KMS-11 (cell line): ENCODE results near the gene MAGI2.

Experiments
- H2AFZ ChIP-seq: fragments of 200-600 bp; sonication (generic); 2 replicates; pipeline ENCODE4 v1.6.1; 2016; ENCODE audit warnings: antibody characterized with exemption, mixed run types, low read depth
- H3K27ac ChIP-seq: fragments of 200-600 bp; sonication (generic); 2 replicates; pipeline ENCODE4 v1.6.1; 2016; ENCODE audit warnings: mild to moderate bottlenecking, mixed run types
- H3K27me3 ChIP-seq: fragments of 200-600 bp; sonication (generic); 2 replicates; pipeline ENCODE4 v1.6.1; 2017; ENCODE audit warnings: mild to moderate bottlenecking, low read depth, mixed run types, moderate library complexity; ENCODE audit not compliant: insufficient read depth
- H3K36me3 ChIP-seq: fragments of 200-600 bp; sonication (generic); 2 replicates; pipeline ENCODE4 v1.6.1; 2017; ENCODE audit warnings: mild to moderate bottlenecking, mixed run types; ENCODE audit not compliant: insufficient read depth
- H3K4me1 ChIP-seq: fragments of 200-600 bp; sonication (generic); 2 replicates; pipeline ENCODE4 v1.6.1; 2016; ENCODE audit warnings: mild to moderate bottlenecking, low read depth, mixed run types; ENCODE audit not compliant: poor library complexity, severe bottlenecking
- H3K4me2 ChIP-seq: fragments of 200-600 bp; sonication (generic); 2 replicates; pipeline ENCODE4 v1.7.0; 2016; ENCODE audit warnings: mild to moderate bottlenecking, mixed run types
- H3K4me3 ChIP-seq: fragments of 200-600 bp; sonication (generic); IDR thresholded peaks from 2 replicates; pipeline ENCODE4 v1.6.1; 2017; ENCODE audit warnings: low read depth, low read length, mixed read lengths; ENCODE audit not compliant: insufficient read depth
- H3K79me2 ChIP-seq: fragments of 200-600 bp; sonication (generic); 2 replicates; pipeline ENCODE4 v1.6.1; 2016; ENCODE audit warnings: low read depth, mixed run types; ENCODE audit not compliant: insufficient read depth
- H3K9ac ChIP-seq: fragments of 200-600 bp; sonication (generic); 2 replicates; pipeline ENCODE4 v1.6.1; 2016; ENCODE audit warnings: mild to moderate bottlenecking, mixed run types
- H4K20me1 ChIP-seq: fragments of 200-600 bp; sonication (generic); 2 replicates; pipeline ENCODE4 v1.6.1; 2016; ENCODE audit warnings: mild to moderate bottlenecking, mixed run types; ENCODE audit not compliant: insufficient read depth
- CTCF ChIP-seq: fragments of 200-600 bp; sonication (generic); conservative IDR thresholded peaks from 2 replicates; pipeline ENCODE4 v1.6.1; 2017; ENCODE audit warnings: low read depth, mild to moderate bottlenecking, antibody characterized with exemption, low read length, moderate library complexity, mixed read lengths

The MAGI2 gene

GRCh38 chr7:79339208-79339925 is 114.1 kb downstream of the MAGI2 start:
- Histone ChIP-seq H4K20me1 (no peaks in the 10 kb centered on the region), H3K27ac (no peak overlapping the region), H3K9ac (no peak overlapping the region), H3K36me3 (no peaks in the 10 kb centered on the region), H3K4me1 (no peaks in the 10 kb centered on the region), H3K79me2 (no peaks in the 10 kb centered on the region), H3K4me2 (no peak overlapping the region), H3K27me3 (no peaks in the 10 kb centered on the region), H3K4me3 (no peak overlapping the region), H2AFZ (no peak overlapping the region)
- no peak for TF ChIP-seq CTCF

- Histone ChIP-seq H2AFZ (no peak overlapping the region), H3K4me3 (no peak overlapping the region), H4K20me1 (no peaks in the 10 kb centered on the region), H3K36me3 (no peaks in the 10 kb centered on the region), H3K4me1 (no peaks in the 10 kb centered on the region), H3K9ac (no peak overlapping the region), H3K79me2 (no peaks in the 10 kb centered on the region), H3K4me2 (no peak overlapping the region), H3K27me3 (no peaks in the 10 kb centered on the region), H3K27ac (no peak overlapping the region)
- TF ChIP-seq CTCF = no peak
Measured at GRCh38 chr7:79337717-79338116, 115.8 kb downstream of the MAGI2 start.

GRCh38 chr7:79334841-79335240 is 118.6 kb downstream of the MAGI2 start:
- no peak overlapping the region for H3K9ac ChIP-seq
- H3K27me3 ChIP-seq = no peaks in the 10 kb centered on the region
- no peak overlapping the region for H3K4me3 ChIP-seq
- TF ChIP-seq CTCF = no peak
- no peak overlapping the region for H3K27ac ChIP-seq
- H3K36me3 ChIP-seq = no peaks in the 10 kb centered on the region
- H3K4me2 ChIP-seq = no peak overlapping the region
- H3K4me1 ChIP-seq = no peaks in the 10 kb centered on the region
- H4K20me1 ChIP-seq = no peaks in the 10 kb centered on the region
- H2AFZ ChIP-seq = no peak overlapping the region
- H3K79me2 ChIP-seq = no peaks in the 10 kb centered on the region

GRCh38 chr7:79334334-79334733 is 119.1 kb downstream of the MAGI2 start:
- Histone ChIP-seq H3K4me3 (no peak overlapping the region), H3K4me2 (no peak overlapping the region), H3K27me3 (no peaks in the 10 kb centered on the region), H3K9ac (no peak overlapping the region), H3K4me1 (no peaks in the 10 kb centered on the region), H3K36me3 (no peaks in the 10 kb centered on the region), H2AFZ (no peak overlapping the region), H3K27ac (no peak overlapping the region), H3K79me2 (no peaks in the 10 kb centered on the region), H4K20me1 (no peaks in the 10 kb centered on the region)
- no peak for TF ChIP-seq CTCF
